ENCODE data around the gene SDK1.

SDK1 gene

GRCh38 chr7:3332308-3332707, 31.3 kb downstream of the SDK1 start:
- no peak for DNase-seq (ENCODE audit: low read depth)
- H3K4me3 ChIP-seq (ENCODE audit: low read length), result no peak overlapping the region

DNA sequence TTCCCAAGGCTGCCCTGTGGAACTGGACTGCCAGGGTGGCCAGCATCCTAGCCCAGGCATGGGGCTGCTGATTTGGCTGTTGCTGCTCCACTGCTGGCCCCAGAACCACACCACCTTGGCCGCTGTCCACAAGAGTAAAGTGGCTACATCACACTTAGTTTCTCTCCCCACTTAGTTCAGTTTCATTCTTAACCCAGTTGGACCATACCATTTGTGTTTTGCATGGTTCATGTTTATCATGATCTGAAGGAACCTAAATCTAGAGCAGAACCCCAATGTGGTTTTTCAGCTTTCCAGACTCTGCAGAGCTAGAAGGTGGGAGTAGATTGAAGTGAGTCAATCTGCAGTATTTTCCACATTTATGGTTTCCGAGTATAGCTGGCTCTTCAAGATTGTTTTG, 32.8 kb downstream of the SDK1 start:
- DNase-seq (ENCODE audit: low read depth), result no peak
- no peak overlapping the region for H3K4me3 ChIP-seq (ENCODE audit: low read length)
- TF ChIP-seq CTCF (conservative IDR thresholded peaks at IDR 0.05; ENCODE audit: low read length), result no peak

More at GRCh38 chr7:3332308-3332707, 31.3 kb downstream of the SDK1 start:
- TF ChIP-seq CTCF (conservative IDR thresholded peaks at IDR 0.05; ENCODE audit: low read length), result no peak

DNA sequence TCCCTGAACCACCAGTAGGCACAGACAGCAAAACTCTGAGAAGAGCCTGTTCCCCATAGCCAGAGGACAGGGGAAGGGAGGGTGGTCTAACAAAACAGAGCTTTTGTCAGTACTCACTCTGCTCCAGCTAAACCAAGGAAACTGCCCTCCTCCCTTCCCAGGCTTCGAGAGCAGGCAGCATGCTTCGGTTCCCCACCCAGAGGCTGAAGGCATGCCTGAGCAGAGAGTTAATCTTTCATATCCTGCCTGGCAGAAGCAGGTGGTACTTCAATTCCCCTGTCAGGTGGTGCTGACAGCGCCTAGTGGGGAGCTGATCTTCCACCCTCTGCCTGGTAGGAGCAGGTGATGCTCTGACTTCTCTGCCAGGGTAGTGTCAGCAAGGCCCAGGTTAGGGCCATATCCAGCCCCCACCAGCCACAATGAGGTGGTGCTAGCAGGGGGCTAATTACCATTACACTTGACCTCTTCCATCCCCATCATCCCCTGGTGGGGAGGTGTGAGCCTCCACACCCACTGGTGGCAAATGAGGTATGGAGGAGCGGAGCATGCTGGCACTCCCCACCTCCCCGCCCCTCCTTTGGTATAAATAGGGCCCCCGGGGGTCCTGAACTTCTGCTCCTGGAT, 35.1 kb downstream of the SDK1 start:
- no peak for TF ChIP-seq CTCF (conservative IDR thresholded peaks at IDR 0.05; ENCODE audit: low read length)

DNA sequence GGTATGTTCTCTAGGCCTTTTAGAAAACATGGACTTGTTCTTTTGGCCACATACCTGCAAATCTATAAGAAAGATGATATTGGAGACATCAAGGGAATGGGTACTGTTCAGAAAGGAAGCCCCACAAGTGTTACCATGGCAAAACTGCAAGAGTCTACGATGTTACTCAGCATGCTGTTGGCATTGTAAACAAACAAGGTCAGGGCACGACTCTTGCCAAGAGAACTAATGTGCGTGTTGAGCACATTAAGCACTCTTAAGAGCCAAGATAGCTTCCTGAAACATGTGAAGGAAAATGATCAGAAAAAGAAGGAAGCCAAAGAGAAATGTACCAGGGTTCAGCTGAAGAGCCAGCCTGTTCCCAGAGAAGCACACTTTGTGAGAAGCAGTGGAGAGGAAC, 37.1 kb downstream of the SDK1 start:
- no peak for TF ChIP-seq CTCF (conservative IDR thresholded peaks at IDR 0.05; ENCODE audit: low read length)
- DNase-seq (ENCODE audit: low read depth), result no peak
- no peak overlapping the region for H3K4me3 ChIP-seq (ENCODE audit: low read length)

More for the DNA sequence above, 35.1 kb downstream of the SDK1 start:
- H3K4me3 ChIP-seq (ENCODE audit: low read length), result no peak overlapping the region
- DNase-seq (ENCODE audit: low read depth), result no peak

DNA sequence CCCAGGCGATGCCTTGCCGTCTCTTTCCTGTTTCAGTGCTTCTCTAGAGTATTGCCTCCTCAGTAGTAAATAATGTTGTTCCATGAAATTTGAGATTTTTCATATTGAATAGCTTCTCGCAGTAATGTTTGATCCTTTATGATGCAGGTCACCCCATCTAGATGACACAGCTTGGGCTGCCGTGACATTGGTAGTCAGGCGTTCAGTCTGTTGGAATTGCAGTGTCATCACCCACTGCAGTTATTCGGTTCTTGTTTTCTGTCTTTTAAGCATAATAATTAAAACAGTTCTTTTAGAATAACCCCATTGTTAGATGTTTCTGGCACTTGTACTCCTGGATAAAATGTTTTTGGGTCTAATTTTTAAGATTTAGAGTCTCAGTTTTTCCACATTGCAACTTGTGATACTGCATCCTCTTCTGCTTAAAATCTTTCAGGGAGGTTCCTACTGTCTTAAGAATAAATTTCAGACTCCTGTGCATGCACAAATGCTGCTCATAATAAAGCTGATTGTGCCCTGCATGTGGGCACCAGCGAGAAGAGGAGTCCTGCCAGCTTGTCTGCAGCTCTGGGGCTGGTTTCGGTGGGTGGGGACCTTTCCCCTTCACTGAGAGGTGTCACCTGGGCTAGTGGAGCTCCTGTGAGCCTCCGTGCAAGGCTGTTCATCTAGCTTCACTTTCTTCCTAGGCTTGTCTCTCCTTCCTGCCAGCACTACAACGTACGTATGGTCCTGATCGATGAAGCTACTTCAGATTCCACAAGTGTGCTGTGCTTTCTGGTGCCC, 44.8 kb downstream of the SDK1 start:
- TF ChIP-seq CTCF (conservative IDR thresholded peaks at IDR 0.05; ENCODE audit: low read length), result no peak
- DNase-seq (ENCODE audit: low read depth), result no peak
- no peak overlapping the region for H3K4me3 ChIP-seq (ENCODE audit: low read length)

GRCh38 chr7:3349126-3349525, 48.1 kb downstream of the SDK1 start:
- no peak for DNase-seq (ENCODE audit: low read depth)
- no peak overlapping the region for H3K4me3 ChIP-seq (ENCODE audit: low read length)
- no peak for TF ChIP-seq CTCF (conservative IDR thresholded peaks at IDR 0.05; ENCODE audit: low read length)

DNA sequence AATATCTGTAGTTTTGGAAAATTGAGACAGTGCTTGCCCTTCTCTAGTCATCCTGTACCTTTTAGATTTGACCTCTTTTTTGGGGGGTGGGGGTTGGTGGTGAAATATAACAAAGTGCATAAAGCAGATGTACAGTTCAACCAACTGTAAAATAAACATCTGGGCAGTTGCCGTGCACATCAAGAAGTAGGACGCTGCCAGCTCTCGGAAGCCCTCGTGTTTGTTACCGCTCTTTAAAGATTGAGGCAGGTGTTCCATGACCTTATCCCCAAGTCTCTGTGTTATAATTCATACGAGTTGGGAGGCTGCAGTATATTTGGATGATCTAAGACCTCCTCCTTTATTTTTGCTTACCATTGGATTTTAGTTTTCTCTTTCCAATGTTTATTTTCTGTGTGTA, 55.1 kb downstream of the SDK1 start:
- no peak for TF ChIP-seq CTCF (conservative IDR thresholded peaks at IDR 0.05; ENCODE audit: low read length)
- no peak for DNase-seq (ENCODE audit: low read depth)
- no peak overlapping the region for H3K4me3 ChIP-seq (ENCODE audit: low read length)

Data from AG10803 (cell line).